NCI-H1092 (cell line): Measurements from ENCODE around the gene PHLPP2.

Experiments
- DNase-seq: peaks from one replicate; lab custom pipeline; 2025; lab: John Stamatoyannopoulos, UW

Gene PHLPP2

DNA sequence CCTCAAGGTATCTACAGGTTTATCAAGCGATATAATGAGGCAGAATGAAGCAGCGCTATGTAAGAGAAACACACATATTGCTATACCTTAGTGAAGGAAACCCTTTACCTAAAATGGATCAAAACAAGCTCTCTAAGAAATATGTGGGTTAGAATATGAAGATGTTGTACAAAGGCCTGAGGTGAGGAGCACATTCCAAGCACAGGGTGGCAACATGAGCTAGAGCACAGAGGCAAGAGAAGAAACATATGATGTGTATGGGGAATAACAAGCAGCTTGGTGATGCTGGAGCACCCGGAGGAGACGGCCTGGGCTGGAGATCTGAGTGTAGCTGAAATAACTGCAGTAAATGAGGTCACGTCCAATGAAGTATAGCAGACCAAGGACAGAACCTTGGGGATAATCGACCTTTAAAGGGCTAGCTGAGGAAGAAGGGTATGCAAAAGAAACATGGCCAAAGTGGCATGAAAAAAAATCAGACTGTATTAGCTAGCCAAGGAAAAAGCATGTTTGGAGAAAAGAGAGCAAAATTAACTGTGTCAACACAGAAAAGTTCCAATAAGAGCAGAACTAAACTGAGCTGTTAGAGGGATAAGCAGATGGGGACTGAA is 54.5 kb downstream of the PHLPP2 start:
- no peak for DNase-seq

DNA sequence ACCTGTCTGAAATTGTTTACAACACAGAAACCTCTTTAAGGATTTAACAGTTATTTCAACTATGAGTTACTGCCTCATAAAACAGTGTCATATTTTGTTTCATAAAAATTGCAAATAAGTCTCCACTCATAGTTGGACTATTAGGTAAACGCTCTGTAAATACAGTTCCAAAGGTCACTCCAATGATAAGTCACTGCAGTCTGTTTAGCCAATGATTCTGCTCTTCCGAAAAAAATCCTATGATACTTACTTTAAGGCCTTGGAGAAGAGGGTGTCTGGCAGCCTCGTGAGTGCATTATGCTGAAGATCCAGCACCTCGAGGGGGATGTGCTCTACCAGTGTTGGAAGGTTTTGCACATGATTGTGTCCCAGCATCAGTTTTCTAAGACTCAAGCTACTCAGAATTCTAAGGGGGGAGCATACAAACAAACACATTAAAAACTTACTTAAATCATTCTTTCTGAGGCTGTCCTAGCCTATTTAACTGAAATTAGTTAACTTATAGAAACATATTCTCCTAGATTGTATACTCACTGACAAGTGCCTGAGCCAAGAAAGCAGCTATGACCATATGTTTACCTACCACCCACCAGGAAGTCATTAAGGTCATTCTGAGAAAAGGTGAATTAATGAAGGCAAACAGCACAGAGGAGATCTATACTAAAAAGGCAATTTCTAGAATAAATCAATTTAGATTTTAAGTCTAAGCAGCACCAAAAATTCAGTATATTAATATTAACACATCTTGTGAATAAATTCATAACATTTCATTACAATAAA is 57.4 kb downstream of the PHLPP2 start:
- DNase-seq, result no peak

DNA sequence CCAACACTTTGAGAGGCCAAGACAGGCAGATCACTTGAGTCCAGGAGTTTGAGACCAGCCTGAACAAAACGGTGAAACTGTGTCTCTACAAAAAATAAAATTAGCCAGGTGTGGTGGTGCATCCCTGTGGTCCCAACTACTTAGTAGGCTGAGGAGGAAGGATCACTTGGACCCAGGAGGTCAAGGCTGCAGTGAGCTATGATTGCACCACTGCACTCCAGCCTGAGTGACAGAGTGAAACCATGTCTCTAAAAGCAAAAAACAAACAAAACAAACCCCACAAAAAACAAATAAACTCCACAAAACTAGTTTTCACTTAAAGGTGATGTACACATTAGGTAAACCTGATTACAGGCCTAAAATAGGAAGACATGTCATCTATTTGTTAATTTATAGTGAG is 58.2 kb downstream of the PHLPP2 start:
- DNase-seq, result no peak

DNA sequence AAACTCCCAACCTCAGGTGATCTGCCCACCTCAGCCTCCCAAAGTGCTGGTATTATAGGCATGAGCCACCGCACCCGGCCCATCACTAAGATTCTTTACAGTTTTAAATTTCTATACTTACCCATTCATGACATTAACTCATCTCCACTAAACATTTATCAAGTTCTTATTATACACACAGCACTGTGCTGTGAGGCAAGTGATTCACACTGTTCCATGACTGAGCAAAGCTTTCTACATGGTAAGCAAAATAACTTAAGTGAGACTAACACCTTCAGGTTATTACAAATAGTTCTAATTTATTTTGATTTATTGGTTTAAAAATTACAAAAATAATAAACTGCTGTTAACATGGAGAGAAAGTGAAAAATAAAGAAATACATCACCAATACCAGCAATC is 65.0 kb downstream of the PHLPP2 start:
- DNase-seq, result no peak

DNA sequence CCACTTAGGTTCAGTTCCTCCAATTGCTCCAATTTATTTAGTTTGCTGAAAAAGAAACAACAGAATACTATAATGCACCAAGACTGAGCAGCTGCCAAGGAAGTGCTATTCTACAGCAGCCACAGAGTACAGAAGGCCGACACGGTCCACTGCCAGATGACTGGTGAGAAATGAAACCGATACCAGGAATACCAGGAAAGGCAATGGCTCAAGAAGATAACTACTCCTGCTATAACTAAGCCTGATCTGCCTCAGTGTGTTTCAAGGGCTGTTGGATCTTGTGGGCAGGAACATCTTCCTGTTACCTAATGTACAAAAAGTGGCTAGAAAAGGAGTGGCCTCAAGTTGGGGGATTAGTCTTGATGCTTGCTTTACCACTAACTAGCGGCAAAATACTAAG is 65.7 kb downstream of the PHLPP2 start:
- no peak for DNase-seq

DNA sequence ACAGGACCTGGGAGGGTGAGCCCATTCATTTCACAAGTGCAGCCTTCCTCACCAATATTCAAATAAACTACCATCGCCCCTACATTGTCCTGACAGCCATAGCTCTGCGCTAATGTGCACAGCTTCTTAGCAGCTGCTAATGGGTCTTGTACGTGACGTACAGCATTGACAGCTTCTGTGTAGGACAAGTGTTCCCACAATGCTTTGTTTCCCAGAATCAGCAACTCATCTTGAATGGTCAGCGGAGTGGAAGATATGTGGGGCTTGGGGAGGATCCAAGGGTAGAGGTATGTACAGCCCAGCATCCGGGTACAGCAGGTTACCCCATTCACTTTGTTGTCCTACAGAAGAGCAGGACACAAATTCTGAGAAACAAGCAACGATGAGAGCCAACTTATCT is 74.8 kb downstream of the PHLPP2 start:
- DNase-seq, result no peak

DNA sequence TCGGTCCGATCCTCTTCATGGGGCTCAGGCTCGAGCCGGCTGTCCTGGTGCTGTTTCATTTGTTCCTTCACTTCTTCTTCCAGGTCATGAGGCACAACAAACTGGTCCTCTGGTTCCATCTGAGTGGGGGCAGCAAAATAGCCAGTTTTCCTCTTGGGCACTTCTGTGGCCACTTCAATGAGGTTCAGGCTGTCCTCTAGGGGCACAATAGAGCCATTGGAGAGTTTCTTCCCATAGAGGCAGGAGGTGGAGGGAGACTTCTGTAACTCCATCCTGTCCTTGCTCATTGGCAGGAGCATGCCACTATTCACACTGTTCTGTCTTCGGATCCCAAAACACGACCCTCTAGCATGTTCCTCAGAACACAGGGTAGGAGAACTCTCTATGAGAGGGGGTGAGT is 75.6 kb downstream of the PHLPP2 start:
- DNase-seq, result no peak

DNA sequence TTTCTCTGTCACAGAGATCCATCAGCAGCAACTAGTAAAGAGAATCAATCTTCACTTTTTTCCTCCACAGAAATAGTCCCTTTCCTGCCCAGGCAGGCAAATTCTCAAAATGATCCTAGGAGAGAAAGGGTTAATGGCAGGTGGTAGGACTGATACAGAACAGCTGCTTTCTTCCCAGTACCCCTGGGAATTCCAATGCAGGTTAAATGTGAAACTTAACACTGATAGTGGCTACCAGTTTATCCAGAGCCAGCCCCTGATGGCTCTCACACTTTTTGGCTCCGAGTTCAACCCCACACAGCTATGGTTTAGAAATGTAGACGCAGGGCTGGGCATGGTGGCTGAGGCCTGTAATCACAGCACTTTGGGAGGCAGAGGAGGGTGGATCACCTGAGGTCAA is 76.3 kb downstream of the PHLPP2 start:
- DNase-seq, result no peak

DNA sequence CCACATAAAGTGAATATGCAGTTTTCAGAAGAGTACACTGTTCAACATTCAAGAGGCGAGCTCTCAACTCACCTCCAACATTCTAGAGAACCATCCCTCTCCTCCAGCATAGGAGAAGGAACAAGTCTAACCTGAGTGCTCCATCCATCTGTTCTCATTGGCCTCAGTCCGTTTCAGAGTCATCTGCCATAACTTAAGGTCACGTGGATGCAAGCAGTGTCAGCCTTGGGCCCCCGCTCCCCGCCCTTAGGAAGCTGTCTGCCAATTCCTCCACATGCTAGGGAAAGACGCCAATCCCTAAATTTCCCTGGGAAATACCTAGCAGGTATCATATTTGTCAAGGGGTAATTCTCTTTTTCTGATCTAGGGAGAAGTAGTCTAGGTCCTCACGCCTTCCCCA is 77.1 kb downstream of the PHLPP2 start:
- no peak for DNase-seq

DNA sequence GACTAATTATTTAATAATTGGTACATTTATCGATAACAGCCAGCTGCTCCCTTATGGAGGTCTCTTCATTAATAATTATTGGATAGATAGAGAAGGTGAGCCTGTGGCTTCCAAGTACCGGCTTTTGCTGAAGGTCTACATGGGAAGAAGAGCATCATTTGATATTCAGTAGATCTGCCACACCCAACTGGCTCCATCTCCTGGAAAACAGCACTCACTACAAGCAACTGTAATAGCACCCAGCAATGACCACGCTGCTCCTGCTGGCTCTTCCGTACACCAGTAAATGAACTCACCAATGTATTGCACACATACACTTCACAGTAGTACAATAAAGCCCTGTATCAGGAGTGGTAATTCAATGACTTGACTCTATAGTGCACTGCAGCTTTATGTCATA is 79.1 kb downstream of the PHLPP2 start:
- no peak for DNase-seq

DNA sequence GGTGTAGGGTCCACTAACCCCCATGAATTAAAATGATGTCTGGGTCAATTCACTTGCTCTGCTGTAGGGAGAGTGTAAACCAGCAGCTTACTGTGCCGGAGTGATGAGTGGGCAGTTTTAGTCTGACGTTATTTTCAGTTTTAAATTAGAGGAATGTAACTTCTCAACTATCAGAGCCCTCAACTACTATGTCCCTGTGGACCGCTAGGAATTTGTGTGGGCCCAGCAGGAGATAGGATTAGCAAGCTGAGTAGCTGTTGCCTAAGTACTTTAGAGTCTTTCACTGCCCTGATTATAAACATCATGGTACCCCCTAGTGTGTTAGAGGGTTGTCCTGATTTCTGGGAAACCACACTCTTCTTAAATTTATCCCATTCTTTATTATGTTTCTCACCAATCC is 87.1 kb downstream of the PHLPP2 start:
- DNase-seq, result no peak

DNA sequence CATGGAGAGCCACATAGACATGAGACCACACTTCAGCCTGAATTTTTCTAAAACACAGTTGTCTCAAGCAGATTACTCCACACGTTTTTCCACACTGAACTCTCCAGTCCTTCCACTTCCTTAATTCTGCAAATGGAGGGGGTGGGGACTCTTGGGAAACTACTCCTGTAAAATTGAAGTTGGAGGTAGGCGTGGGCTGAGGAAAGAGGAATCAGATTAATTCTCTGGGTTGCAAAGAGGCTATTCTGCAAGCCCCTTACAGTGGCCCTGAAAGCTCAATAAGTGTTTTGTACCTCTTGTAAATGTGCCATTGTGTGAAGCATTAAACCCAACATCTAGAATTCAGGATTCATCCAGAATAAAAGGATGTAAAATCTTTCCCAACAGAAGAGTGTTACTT is 88.9 kb downstream of the PHLPP2 start:
- no peak for DNase-seq

DNA sequence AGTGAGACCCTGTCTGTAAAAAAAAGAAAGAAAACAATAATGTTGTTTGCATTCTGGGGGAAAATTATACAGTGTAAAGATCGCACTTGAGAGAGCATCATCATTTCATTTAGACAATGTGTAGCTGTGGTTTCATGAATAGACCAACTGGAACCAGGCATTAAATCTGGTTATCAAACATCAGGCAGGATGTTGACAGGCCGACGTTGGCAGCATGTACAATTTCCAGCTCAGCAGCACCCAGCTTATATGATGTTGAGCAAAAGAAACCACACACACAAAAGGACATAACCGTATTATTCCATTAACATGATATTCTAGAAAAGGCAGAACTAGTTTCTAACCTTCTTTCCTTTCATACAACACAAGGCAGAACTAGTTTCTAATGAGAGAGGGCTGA is 92.7 kb downstream of the PHLPP2 start:
- no peak for DNase-seq

DNA sequence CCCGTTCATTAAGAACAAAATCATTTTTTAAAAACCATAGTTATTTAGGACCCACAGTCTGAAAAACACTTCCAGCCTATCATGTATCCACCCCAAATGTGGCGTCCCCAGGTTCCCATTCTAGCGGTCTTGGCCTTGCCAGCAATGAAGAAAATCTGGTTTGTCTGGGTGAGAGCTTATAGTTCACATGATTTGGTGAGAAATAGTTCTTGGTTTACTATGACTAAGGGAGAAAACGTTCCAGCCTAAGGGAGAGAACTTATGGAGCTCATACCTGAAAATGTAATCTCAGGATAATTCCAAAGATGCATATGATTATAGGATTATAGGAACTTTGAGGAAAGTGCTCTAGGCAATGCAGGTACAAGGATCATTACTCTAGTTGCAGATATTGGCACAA is 93.7 kb downstream of the PHLPP2 start:
- DNase-seq, result no peak

DNA sequence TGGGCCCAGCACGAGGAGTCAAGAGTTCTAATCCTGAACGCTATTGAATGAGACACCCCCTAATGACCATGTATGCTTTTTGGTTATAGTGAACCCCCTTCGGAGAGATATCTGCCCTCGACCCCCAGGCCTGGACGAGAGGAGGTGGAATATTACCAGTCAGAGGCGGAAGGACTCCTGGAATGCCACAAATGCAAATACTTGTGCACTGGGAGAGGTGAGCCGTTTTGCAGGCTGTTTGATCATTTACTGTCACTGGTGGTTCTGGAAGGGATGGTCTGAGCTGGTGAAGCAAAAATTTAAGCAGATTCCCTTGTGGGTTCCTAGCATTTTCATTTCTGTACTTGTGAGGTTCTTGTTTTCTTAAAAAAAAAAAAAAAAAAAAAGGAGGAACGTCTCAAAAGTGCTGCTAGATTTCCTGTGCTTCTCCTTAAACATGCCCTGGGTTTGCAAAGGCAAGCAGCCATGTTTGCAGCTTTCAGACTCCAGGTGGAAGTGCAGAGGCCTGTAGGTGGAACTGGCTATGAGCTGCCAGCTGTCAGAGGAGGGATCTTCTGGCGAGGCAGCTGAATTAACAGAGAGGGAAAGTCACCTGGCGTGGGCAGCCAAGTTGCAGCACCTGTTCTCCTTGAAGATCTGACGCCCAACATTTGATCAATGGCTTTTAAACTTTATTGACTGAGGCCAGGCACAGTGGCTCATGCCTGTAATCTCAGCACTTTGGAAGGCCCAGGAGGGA is 95.1 kb downstream of the PHLPP2 start:
- DNase-seq, result no peak

DNA sequence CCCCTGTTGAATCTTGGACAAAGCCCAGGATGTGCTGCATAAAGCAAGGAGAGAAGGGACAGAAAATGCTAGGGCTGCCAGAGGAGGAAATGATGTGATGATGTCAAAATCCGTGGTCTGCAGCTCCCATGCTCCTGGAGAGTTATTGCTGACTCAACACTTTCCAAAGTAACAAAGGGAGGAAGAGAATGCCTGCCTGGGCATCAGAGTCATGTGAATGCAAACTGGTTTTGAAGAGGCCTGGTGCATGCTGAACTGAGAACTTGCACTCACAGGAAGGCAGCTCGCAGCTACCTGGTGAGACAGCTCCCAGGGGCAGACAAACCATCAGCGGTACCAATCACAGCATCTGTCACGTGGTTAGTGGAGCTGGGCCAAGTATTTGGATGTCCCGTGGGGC is 95.7 kb downstream of the PHLPP2 start:
- no peak for DNase-seq

DNA sequence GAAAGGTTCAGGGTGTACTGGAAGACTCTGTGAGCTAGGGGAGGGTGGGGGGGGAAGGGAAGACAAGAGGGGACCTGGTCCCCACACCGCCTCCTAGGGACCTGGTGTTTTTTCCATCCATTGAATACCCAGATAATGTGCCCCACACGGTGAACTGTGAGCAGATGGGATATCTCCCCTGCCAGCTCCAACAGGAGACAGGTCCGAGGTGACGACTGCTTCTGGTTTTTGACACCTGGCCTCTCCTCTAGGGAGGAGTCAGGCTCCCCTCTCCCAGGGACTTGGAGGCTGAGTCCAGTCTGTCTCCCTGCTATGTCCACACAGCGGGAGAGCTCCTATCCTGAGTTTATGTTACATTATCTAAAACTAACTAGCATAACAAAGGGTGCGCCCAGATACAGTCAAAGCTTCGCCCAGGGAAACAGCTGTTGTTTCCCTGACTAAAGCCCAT is 96.7 kb downstream of the PHLPP2 start:
- DNase-seq, result no peak

DNA sequence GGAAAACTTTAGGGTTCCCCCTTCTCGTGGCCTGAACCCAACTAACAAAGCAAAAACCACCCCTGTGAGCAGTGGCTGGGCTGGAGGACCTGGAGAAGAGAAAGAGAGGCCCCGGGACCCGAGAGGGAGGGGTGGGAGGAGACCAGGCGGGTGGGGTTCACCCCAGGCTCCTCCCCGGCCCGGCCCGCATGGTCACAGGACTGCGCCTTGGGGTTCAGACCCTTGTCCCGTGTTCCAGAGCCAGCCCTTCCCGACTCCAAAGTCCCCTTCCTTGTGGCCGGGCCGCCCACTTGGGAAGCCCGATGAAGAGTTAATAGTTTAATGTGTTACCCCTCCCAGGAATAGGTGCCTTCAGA is 97.7 kb downstream of the PHLPP2 start:
- no peak for DNase-seq

DNA sequence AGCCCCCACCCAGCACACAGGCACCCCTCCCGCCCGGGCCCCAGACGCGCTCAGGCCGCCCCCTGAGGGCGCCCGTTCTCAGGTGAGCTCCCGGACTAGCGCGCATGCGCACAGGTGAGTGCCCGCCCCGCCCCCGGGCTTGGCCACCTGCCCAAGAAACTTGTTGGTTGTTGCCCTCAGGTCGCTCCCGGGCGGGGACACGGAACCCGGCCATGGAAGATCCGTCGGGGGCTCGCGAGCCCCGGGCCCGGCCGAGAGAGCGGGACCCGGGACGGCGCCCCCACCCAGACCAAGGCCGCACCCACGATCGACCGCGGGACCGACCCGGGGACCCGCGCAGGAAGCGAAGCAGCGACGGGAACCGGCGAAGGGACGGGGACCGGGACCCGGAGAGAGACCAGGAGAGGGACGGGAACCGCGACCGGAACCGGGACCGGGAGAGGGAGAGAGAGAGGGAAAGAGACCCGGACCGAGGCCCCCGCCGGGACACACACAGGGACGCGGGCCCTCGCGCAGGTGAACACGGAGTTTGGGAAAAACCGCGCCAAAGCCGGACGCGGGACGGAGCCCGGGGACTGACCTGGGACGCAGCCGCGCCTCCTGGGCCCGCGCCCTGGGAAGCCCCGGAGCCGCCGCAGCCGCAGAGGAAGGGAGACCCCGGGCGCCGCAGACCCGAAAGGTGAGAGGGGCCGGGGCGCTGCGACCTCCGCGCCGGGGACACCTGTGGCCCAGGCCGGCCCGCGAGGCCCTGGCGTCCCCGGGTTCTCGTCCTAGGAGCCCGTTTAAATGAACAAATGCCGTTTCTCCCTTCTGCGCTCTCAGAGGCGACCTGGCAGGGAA is 98.3 kb downstream of the PHLPP2 start, which contains the start of gene MARVELD3:
TSS of gene MARVELD3 (plus strand) at position 167 of the 840 bp plus-strand sequence. CDS start at position 213, 46 bp downstream.
- no peak for DNase-seq

DNA sequence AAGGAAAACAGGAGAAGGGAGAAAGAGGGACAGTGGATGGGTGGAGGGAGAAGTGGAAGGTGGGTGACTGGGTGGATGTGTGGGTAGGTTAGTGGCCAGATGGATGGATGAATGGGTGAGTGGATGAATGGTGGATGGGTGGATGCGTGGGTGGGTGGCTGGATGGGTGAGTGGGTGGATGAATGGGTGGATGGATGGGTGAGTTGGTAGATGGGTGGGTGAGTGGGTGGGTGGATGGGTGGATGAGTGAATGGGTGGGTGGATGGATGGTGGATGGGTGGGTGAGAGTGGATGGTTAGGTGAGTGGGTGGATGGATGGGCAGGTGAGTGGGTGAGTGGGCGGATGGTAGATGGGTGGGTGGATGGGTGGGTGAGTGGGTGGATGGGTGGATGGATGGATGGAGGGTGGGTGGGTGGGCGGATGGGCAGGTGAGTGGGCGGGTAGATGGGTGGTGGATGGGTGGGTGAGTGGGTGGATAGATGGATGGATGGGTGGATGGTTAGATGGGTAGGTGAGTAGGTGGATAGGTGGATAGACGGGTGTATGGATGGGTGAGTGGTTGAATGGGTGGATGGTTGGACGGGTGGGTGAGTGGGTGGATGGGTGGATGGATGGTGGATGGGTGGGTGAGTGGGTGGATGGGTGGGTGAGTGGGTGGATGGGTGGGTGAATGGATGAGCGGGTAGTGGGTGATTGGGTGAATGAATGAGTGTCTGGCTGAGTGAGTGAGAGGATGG is 99.2 kb downstream of the PHLPP2 start:
- no peak for DNase-seq

DNA sequence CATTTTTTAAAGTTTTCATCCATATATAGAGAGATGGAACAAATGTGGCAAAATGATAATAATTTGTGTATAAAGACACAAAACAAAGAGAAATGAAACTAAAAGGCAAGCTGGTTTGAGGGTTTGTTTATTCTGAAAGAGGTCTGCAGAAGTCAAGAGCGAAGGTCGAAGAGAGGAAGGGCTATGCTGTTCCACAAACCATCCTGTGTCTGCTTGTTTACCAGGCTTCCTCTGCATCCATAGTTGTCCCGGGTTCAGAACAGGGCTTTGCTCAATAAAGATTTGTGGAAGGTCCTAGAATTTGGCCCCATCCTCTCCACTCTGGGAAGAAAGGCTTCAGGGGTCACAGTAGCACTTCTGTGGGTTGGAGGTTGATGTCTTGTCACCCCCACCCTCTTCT is 100.9 kb downstream of the PHLPP2 start:
- DNase-seq, result no peak

DNA sequence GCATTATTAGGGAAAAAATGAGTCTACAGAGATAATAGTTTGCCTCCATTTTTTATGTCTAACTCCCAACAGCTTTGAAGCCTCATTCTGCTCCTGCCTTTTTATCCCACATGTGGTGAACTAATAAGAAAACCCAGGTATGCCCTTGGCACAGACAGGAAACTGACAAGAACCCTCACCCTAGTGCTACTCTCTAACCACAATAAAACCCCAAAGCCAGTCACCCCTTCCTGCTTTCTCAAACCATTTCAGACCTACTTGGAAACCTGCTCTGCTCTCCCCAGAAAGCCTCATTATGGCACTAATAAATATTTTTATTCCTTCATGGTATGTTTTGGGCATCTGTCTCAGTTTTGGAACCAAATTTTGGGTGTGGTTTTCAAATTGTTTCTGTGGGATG is 102.4 kb downstream of the PHLPP2 start:
- no peak for DNase-seq
